WTC11 (cell line): Measurements from ENCODE around the gene NELFA. TPM values are rescaled to one million over a fixed set of nuclear protein-coding genes. Genes with fewer than 3 reads are reported as not detected.

Experiments
- ATAC-seq: fragments of 200-7000 bp; cut with Tn5 transposase; 2 replicates; pipeline ENCODE4 v1.10.0; 2021; ENCODE audit warnings: mild to moderate bottlenecking, moderate library complexity
- CTCF ChIA-PET: fragments of 300-600 bp; sonication (Branson Sonifier 250); formaldehyde crosslinking; loops from one replicate; lab custom pipeline; 2021; ENCODE audit warnings: antibody characterized with exemption; lab: Charles Lee
- POLR2A ChIA-PET: fragments of 350-600 bp; sonication (Branson Sonifier 250); formaldehyde crosslinking; loops from one replicate; lab custom pipeline; 2021; ENCODE audit warnings: antibody characterized with exemption; lab: Charles Lee
- DNase-seq: peaks from one replicate; pipeline ENCODE4 v3.0.0; 2021; ENCODE audit warnings: low spot score
- H3K27ac Mint-ChIP-seq: 2 replicates; pipeline ENCODE4 v1.8.0; 2021; ENCODE audit warnings: mixed read lengths
- H3K27me3 Mint-ChIP-seq: 2 replicates; pipeline ENCODE4 v1.8.0; 2021; ENCODE audit warnings: low read depth, mild to moderate bottlenecking, moderate library complexity, mixed read lengths
- H3K36me3 Mint-ChIP-seq: 2 replicates; pipeline ENCODE4 v1.8.0; 2021; ENCODE audit warnings: mixed read lengths
- H3K4me1 Mint-ChIP-seq: 2 replicates; pipeline ENCODE4 v1.8.0; 2022; ENCODE audit warnings: mixed read lengths
- H3K4me3 Mint-ChIP-seq: 2 replicates; pipeline ENCODE4 v1.8.0; 2021; ENCODE audit warnings: mild to moderate bottlenecking, moderate library complexity, mixed read lengths
- H3K9me3 Mint-ChIP-seq: 2 replicates; pipeline ENCODE4 v1.8.0; 2021; ENCODE audit warnings: mixed read lengths
- CREM ChIP-seq: sonication (generic); formaldehyde crosslinking; IDR thresholded peaks from 2 replicates; pipeline ENCODE4 v1.8.1; 2022; ENCODE audit warnings: mild to moderate bottlenecking, missing genetic modification reagents, moderate library complexity
- HMGA2 ChIP-seq: fragments of 250-450 bp; sonication (Bioruptor Pico); IDR thresholded peaks from 2 replicates; pipeline ENCODE4 v1.4.0; 2021; ENCODE audit warnings: mild to moderate bottlenecking, moderate library complexity
- IRF2 ChIP-seq: sonication (generic); formaldehyde crosslinking; IDR thresholded peaks from 2 replicates; pipeline ENCODE4 v1.8.0; 2022; ENCODE audit warnings: low read depth, missing genetic modification reagents, borderline replicate concordance
- JUN ChIP-seq: sonication (generic); formaldehyde crosslinking; IDR thresholded peaks from 2 replicates; pipeline ENCODE4 v1.8.0; 2023; ENCODE audit warnings: mild to moderate bottlenecking, missing genetic modification reagents
- NFATC4 ChIP-seq: fragments of 250-450 bp; sonication (Bioruptor Pico); IDR thresholded peaks from 2 replicates; pipeline ENCODE4 v1.9.0; 2021; ENCODE audit warnings: mild to moderate bottlenecking
- SMAD4 ChIP-seq: sonication (generic); formaldehyde crosslinking; IDR thresholded peaks from 2 replicates; pipeline ENCODE4 v1.8.0; 2022; ENCODE audit warnings: mild to moderate bottlenecking, missing genetic modification reagents
- SP1 ChIP-seq: sonication (generic); formaldehyde crosslinking; conservative IDR thresholded peaks from 2 replicates; pipeline ENCODE4 v1.8.1; 2022; ENCODE audit warnings: missing genetic modification reagents
- ZNF423 ChIP-seq: fragments of 250-450 bp; sonication (Bioruptor Pico); IDR thresholded peaks from 2 replicates; pipeline ENCODE4 v2.1.2; 2022; ENCODE audit warnings: mild to moderate bottlenecking, moderate library complexity
- ZNF671 ChIP-seq: fragments of 250-450 bp; sonication (Bioruptor Pico); IDR thresholded peaks from 2 replicates; pipeline ENCODE4 v1.8.0; 2021; ENCODE audit warnings: mild to moderate bottlenecking
- total RNA-seq: library from RNA; stranded (reverse); gene quantifications from 3 replicates; pipeline ENCODE4 v1.2.3, GENCODE V29; 2021
- TF ChIP-seq, protein P1 (sequence below): fragments of 250-450 bp; sonication (Bioruptor Pico); conservative IDR thresholded peaks from 2 replicates; pipeline ENCODE4 v1.9.0; 2021; ENCODE audit warnings: mild to moderate bottlenecking
- TF ChIP-seq, protein P2 (sequence below): sonication (generic); formaldehyde crosslinking; IDR thresholded peaks from 2 replicates; pipeline ENCODE4 v1.8.0; 2022; ENCODE audit warnings: missing genetic modification reagents
- TF ChIP-seq, protein P3 (sequence below): sonication (generic); formaldehyde crosslinking; IDR thresholded peaks from 2 replicates; pipeline ENCODE4 v1.8.1; 2022; ENCODE audit warnings: low read depth, mild to moderate bottlenecking, moderate library complexity, missing genetic modification reagents, borderline replicate concordance
- TF ChIP-seq, protein P4 (sequence below): sonication (generic); formaldehyde crosslinking; IDR thresholded peaks from 2 replicates; pipeline ENCODE4 v1.8.1; 2023; ENCODE audit warnings: mild to moderate bottlenecking, missing genetic modification reagents, moderate library complexity
- TF ChIP-seq, protein P5 (sequence below): sonication (generic); formaldehyde crosslinking; IDR thresholded peaks from 2 replicates; pipeline ENCODE4 v1.8.1; 2022; ENCODE audit warnings: low read depth, missing genetic modification reagents, borderline replicate concordance
- TF ChIP-seq, protein P6 (sequence below): sonication (generic); formaldehyde crosslinking; IDR thresholded peaks from 2 replicates; pipeline ENCODE4 v1.8.0; 2022; ENCODE audit warnings: mild to moderate bottlenecking, missing genetic modification reagents
- TF ChIP-seq, protein P7 (sequence below): sonication (generic); formaldehyde crosslinking; IDR thresholded peaks from 2 replicates; pipeline ENCODE4 v1.8.1; 2022; ENCODE audit warnings: missing genetic modification reagents, borderline replicate concordance
- TF ChIP-seq, protein P8 (sequence below): sonication (generic); formaldehyde crosslinking; IDR thresholded peaks from 2 replicates; pipeline ENCODE4 v1.8.0; 2022; ENCODE audit warnings: mild to moderate bottlenecking, missing genetic modification reagents
- TF ChIP-seq, protein P9 (sequence below): sonication (generic); formaldehyde crosslinking; IDR thresholded peaks from 2 replicates; pipeline ENCODE4 v1.8.0; 2022; ENCODE audit warnings: mild to moderate bottlenecking, missing genetic modification reagents
- TF ChIP-seq, protein P10 (sequence below): sonication (generic); formaldehyde crosslinking; IDR thresholded peaks from 2 replicates; pipeline ENCODE4 v1.8.1; 2023; ENCODE audit warnings: mild to moderate bottlenecking, moderate library complexity, missing genetic modification reagents

NELFA gene
- total RNA-seq, 1 experiment from 2014 or later = 72.6 TPM

DNA sequence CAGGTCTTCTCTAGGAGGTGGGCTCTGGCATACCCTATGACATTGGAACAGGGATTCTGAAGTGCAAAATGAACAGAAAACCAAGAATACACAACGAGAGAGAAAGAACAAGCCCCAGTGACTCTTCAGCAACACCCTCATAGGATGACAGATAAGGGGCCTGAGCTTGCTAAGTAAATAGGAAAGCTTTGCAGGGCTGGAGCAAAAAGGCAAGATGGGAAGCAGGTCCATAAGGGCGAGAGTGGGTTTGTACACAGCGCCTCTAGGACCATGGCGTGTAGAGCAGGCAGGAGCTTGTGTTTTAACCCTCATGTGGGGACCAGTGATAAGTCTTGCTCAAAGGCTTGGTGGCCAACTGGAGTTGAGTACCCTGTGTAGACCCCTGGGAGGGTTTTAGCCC is 45.8 kb downstream of the NELFA start (continued):
- TF ChIP-seq, protein P1, sequence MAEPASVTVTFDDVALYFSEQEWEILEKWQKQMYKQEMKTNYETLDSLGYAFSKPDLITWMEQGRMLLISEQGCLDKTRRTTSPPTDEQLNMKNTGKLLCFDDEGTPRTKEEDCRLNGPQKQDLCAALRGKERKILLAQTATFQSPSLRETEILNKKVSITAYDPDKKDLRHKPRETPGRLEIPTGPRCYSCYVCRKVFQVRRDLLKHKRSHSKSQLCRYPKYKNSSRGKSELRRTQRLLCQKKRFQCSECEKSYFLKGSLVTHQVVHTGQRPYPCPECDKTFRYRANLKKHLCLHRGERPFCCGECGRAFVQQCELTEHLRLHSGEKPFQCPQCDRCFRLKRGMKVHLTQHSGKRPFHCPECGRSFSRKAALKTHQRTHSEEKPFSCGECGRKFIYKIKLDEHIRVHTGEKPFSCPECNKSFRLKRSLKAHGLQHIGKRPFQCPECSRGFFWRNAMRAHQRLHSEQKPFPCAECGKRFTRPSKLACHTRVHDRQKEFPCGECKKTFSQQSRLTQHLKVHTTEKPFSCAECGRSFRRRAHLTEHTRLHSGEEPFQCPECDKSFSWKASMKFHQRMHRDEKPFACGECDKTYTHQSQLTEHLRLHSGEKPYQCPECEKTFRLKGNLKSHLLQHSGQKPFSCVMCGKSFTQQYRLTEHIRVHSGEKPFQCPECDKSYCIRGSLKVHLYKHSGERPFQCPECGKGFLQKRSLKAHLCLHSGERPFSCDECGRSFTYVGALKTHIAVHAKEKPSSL (CRISPR knock-in tag) = no peak
- TF ChIP-seq ZNF423 (CRISPR knock-in tag) = no peak
- TF ChIP-seq, protein P2, sequence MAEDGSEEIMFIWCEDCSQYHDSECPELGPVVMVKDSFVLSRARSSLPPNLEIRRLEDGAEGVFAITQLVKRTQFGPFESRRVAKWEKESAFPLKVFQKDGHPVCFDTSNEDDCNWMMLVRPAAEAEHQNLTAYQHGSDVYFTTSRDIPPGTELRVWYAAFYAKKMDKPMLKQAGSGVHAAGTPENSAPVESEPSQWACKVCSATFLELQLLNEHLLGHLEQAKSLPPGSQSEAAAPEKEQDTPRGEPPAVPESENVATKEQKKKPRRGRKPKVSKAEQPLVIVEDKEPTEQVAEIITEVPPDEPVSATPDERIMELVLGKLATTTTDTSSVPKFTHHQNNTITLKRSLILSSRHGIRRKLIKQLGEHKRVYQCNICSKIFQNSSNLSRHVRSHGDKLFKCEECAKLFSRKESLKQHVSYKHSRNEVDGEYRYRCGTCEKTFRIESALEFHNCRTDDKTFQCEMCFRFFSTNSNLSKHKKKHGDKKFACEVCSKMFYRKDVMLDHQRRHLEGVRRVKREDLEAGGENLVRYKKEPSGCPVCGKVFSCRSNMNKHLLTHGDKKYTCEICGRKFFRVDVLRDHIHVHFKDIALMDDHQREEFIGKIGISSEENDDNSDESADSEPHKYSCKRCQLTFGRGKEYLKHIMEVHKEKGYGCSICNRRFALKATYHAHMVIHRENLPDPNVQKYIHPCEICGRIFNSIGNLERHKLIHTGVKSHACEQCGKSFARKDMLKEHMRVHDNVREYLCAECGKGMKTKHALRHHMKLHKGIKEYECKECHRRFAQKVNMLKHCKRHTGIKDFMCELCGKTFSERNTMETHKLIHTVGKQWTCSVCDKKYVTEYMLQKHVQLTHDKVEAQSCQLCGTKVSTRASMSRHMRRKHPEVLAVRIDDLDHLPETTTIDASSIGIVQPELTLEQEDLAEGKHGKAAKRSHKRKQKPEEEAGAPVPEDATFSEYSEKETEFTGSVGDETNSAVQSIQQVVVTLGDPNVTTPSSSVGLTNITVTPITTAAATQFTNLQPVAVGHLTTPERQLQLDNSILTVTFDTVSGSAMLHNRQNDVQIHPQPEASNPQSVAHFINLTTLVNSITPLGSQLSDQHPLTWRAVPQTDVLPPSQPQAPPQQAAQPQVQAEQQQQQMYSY (CRISPR knock-in tag) = no peak
- TF ChIP-seq, protein P3, sequence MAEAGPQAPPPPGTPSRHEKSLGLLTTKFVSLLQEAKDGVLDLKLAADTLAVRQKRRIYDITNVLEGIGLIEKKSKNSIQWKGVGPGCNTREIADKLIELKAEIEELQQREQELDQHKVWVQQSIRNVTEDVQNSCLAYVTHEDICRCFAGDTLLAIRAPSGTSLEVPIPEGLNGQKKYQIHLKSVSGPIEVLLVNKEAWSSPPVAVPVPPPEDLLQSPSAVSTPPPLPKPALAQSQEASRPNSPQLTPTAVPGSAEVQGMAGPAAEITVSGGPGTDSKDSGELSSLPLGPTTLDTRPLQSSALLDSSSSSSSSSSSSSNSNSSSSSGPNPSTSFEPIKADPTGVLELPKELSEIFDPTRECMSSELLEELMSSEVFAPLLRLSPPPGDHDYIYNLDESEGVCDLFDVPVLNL (CRISPR knock-in tag) = no peak
- TF ChIP-seq, all 79 proteins: peak for 0

DNA sequence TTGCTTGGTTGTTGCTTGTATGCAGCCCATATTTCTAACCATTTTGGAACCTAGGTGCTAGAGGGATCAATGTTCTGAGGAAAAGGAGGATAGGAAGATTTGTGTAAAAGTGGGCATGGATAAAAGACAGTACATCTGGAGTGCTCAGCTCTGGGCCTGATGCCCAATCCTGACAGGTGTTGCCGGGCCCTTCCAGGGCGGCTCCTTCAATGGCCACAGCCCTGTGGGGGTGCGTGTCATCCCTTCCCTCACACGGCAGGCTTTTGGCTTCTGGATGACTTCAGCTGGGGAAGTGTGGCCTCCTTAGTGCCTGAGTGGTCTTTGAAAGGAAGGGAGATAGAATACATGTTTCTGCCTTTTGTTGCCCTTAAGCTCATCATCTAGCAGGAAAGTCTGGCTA is 47.2 kb downstream of the NELFA start:
- Mint-ChIP-seq H3K4me3 (no peak overlapping the region), H3K27ac (no peak overlapping the region), H3K4me1 (peaks cover 4% of the 10 kb centered on the region), H3K27me3 (no peaks in the 10 kb centered on the region), H3K36me3 (peaks cover 63% of the 10 kb centered on the region), H3K9me3 (no peaks in the 10 kb centered on the region)
- POLR2A ChIA-PET = interaction anchor here (0.8 kb wide), 1 partner anchor 55 kb away, joined by 4 read pairs; no protein-coding TSS in a partner anchor
- CTCF ChIA-PET = no interaction called here
- DNase-seq = no peak
- ATAC-seq = no peak
- TF ChIP-seq, protein P4, sequence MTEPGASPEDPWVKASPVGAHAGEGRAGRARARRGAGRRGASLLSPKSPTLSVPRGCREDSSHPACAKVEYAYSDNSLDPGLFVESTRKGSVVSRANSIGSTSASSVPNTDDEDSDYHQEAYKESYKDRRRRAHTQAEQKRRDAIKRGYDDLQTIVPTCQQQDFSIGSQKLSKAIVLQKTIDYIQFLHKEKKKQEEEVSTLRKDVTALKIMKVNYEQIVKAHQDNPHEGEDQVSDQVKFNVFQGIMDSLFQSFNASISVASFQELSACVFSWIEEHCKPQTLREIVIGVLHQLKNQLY = no peak
- TF ChIP-seq, protein P5, sequence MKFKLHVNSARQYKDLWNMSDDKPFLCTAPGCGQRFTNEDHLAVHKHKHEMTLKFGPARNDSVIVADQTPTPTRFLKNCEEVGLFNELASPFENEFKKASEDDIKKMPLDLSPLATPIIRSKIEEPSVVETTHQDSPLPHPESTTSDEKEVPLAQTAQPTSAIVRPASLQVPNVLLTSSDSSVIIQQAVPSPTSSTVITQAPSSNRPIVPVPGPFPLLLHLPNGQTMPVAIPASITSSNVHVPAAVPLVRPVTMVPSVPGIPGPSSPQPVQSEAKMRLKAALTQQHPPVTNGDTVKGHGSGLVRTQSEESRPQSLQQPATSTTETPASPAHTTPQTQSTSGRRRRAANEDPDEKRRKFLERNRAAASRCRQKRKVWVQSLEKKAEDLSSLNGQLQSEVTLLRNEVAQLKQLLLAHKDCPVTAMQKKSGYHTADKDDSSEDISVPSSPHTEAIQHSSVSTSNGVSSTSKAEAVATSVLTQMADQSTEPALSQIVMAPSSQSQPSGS (CRISPR knock-in tag) = no peak
- TF ChIP-seq, protein P6, sequence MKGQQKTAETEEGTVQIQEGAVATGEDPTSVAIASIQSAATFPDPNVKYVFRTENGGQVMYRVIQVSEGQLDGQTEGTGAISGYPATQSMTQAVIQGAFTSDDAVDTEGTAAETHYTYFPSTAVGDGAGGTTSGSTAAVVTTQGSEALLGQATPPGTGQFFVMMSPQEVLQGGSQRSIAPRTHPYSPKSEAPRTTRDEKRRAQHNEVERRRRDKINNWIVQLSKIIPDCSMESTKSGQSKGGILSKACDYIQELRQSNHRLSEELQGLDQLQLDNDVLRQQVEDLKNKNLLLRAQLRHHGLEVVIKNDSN (CRISPR knock-in tag) = no peak
- TF ChIP-seq SMAD4 (CRISPR knock-in tag) = no peak
- no peak for TF ChIP-seq ZNF671 (CRISPR knock-in tag)
- TF ChIP-seq IRF2 (CRISPR knock-in tag) = no peak
- TF ChIP-seq, protein P7, sequence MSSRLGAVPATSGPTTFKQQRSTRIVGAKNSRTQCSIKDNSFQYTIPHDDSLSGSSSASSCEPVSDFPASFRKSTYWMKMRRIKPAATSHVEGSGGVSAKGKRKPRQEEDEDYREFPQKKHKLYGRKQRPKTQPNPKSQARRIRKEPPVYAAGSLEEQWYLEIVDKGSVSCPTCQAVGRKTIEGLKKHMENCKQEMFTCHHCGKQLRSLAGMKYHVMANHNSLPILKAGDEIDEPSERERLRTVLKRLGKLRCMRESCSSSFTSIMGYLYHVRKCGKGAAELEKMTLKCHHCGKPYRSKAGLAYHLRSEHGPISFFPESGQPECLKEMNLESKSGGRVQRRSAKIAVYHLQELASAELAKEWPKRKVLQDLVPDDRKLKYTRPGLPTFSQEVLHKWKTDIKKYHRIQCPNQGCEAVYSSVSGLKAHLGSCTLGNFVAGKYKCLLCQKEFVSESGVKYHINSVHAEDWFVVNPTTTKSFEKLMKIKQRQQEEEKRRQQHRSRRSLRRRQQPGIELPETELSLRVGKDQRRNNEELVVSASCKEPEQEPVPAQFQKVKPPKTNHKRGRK = no peak
- TF ChIP-seq, protein P8, sequence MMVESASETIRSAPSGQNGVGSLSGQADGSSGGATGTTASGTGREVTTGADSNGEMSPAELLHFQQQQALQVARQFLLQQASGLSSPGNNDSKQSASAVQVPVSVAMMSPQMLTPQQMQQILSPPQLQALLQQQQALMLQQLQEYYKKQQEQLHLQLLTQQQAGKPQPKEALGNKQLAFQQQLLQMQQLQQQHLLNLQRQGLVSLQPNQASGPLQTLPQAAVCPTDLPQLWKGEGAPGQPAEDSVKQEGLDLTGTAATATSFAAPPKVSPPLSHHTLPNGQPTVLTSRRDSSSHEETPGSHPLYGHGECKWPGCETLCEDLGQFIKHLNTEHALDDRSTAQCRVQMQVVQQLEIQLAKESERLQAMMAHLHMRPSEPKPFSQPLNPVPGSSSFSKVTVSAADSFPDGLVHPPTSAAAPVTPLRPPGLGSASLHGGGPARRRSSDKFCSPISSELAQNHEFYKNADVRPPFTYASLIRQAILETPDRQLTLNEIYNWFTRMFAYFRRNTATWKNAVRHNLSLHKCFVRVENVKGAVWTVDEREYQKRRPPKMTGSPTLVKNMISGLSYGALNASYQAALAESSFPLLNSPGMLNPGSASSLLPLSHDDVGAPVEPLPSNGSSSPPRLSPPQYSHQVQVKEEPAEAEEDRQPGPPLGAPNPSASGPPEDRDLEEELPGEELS (CRISPR knock-in tag) = no peak
- TF ChIP-seq SP1 (CRISPR knock-in tag) = no peak
- no peak for TF ChIP-seq NFATC4 (CRISPR knock-in tag)
- TF ChIP-seq, protein P9, sequence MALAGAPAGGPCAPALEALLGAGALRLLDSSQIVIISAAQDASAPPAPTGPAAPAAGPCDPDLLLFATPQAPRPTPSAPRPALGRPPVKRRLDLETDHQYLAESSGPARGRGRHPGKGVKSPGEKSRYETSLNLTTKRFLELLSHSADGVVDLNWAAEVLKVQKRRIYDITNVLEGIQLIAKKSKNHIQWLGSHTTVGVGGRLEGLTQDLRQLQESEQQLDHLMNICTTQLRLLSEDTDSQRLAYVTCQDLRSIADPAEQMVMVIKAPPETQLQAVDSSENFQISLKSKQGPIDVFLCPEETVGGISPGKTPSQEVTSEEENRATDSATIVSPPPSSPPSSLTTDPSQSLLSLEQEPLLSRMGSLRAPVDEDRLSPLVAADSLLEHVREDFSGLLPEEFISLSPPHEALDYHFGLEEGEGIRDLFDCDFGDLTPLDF (CRISPR knock-in tag) = no peak
- TF ChIP-seq CREM = no peak
- TF ChIP-seq, protein P10, sequence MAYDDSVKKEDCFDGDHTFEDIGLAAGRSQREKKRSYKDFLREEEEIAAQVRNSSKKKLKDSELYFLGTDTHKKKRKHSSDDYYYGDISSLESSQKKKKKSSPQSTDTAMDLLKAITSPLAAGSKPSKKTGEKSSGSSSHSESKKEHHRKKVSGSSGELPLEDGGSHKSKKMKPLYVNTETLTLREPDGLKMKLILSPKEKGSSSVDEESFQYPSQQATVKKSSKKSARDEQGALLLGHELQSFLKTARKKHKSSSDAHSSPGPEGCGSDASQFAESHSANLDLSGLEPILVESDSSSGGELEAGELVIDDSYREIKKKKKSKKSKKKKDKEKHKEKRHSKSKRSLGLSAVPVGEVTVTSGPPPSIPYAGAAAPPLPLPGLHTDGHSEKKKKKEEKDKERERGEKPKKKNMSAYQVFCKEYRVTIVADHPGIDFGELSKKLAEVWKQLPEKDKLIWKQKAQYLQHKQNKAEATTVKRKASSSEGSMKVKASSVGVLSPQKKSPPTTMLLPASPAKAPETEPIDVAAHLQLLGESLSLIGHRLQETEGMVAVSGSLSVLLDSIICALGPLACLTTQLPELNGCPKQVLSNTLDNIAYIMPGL (CRISPR knock-in tag) = no peak
- no peak for TF ChIP-seq HMGA2
- no peak for TF ChIP-seq JUN (CRISPR knock-in tag)
